Neural progenitor cell (in vitro differentiated cells): ENCODE measurements around the gene ASH1L. TPM values are rescaled to one million over a fixed set of nuclear protein-coding genes. Genes with fewer than 3 reads are reported as not detected.

Experiments used
- DNase-seq: peaks from one replicate; pipeline ENCODE4 v3.0.0-alpha.2; 2016; ENCODE audit warnings: low spot score
- H2AFZ ChIP-seq: fragments of 200-600 bp; sonication (generic); replicated peaks from 2 replicates; pipeline ENCODE4 v1.6.1; 2016; ENCODE audit warnings: antibody characterized with exemption
- H3F3A ChIP-seq: fragments of 200-600 bp; sonication (generic); 2 replicates; pipeline ENCODE4 v1.6.1; 2016; ENCODE audit warnings: antibody characterized with exemption, low read depth
- H3K27ac ChIP-seq: fragments of 200-600 bp; sonication (generic); 2 replicates; pipeline ENCODE4 v1.5.1; 2016; ENCODE audit warnings: mild to moderate bottlenecking
- H3K27me3 ChIP-seq: fragments of 200-600 bp; sonication (generic); 2 replicates; pipeline ENCODE4 v1.6.1; 2016; ENCODE audit warnings: mild to moderate bottlenecking, moderate library complexity
- H3K36me3 ChIP-seq: fragments of 200-600 bp; sonication (generic); 2 replicates; pipeline ENCODE4 v1.5.1; 2016
- H3K4me1 ChIP-seq: fragments of 200-600 bp; sonication (generic); 2 replicates; pipeline ENCODE4 v1.6.1; 2016; ENCODE audit warnings: mixed run types
- H3K4me2 ChIP-seq: fragments of 200-600 bp; sonication (generic); 2 replicates; pipeline ENCODE4 v1.6.1; 2016
- H3K4me3 ChIP-seq: fragments of 200-600 bp; sonication (generic); 2 replicates; pipeline ENCODE4 v1.5.1; 2016
- H3K79me2 ChIP-seq: fragments of 200-600 bp; sonication (generic); 2 replicates; pipeline ENCODE4 v1.6.1; 2016; ENCODE audit warnings: low read depth
- H3K9ac ChIP-seq: fragments of 200-600 bp; sonication (generic); 2 replicates; pipeline ENCODE4 v1.6.1; 2016
- H3K9me3 ChIP-seq: fragments of 200-600 bp; sonication (generic); 2 replicates; pipeline ENCODE4 v1.5.1; 2016; ENCODE audit warnings: low read depth
- H4K20me1 ChIP-seq: fragments of 200-600 bp; sonication (generic); 2 replicates; pipeline ENCODE4 v1.6.1; 2016; ENCODE audit warnings: low read depth
- H3K27ac Mint-ChIP-seq: 3 replicates; pipeline ENCODE4 v1.8.0; 2021; ENCODE audit warnings: mixed read lengths
- H3K27me3 Mint-ChIP-seq: 2 replicates; pipeline ENCODE4 v1.8.0; 2022; ENCODE audit warnings: low read depth, mild to moderate bottlenecking, inconsistent platforms, moderate library complexity, mixed read lengths; ENCODE audit not compliant: insufficient read depth
- H3K36me3 Mint-ChIP-seq: 3 replicates; pipeline ENCODE4 v1.8.0; 2021; ENCODE audit warnings: mixed read lengths
- H3K4me1 Mint-ChIP-seq: 3 replicates; pipeline ENCODE4 v1.8.0; 2021; ENCODE audit warnings: mixed read lengths
- H3K4me3 Mint-ChIP-seq: 3 replicates; pipeline ENCODE4 v1.8.0; 2021; ENCODE audit warnings: mild to moderate bottlenecking, moderate library complexity, mixed read lengths
- H3K9me3 Mint-ChIP-seq: 3 replicates; pipeline ENCODE4 v1.8.0; 2020; ENCODE audit warnings: mixed read lengths
- EZH2 ChIP-seq: fragments of 200-600 bp; sonication (generic); IDR thresholded peaks from 2 replicates; pipeline ENCODE4 v1.6.1; 2017; ENCODE audit warnings: antibody characterized with exemption, mild to moderate bottlenecking, moderate library complexity
- EZH2phosphoT487 ChIP-seq: fragments of 200-600 bp; sonication (generic); IDR thresholded peaks from 2 replicates; pipeline ENCODE4 v1.6.1; 2017; ENCODE audit warnings: antibody characterized with exemption
- total RNA-seq: library from RNA; depleted of rRNA; stranded (reverse); fragments of >200 nt; gene quantifications from 2 replicates; pipeline ENCODE4 v1.2.3, GENCODE V29; 2015; ENCODE audit warnings: low replicate concordance
- TF ChIP-seq, protein P1 (sequence below): fragments of 200-600 bp; sonication (generic); IDR thresholded peaks from 2 replicates; pipeline ENCODE4 v1.5.1; 2017; ENCODE audit warnings: antibody characterized with exemption, mild to moderate bottlenecking

Gene ASH1L
- total RNA-seq, 1 donor from 2014 or later = 42.1 TPM

DNA sequence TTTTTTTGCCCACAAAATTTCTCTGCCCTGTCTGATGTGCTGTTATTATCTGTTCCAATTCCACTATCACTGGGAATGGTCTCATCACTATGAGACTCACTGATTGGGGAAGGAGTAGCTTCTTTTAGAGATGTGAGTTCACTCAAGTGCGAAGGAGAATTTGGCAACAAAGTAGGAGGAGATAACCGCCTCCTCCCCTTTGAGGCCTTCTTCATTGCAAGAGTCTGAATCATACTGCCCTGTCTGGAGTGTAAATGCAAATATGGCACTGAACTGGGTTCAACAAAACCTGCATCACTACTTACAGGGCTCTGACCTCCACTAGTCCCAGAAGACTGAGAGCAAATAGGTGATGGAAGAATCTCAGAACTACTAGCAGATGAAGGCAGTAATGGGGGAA lies 83.4 kb downstream of the ASH1L start:
- H3K9me3 Mint-ChIP-seq = peaks cover under 1% of the 10 kb centered on the region
- H3K4me1 Mint-ChIP-seq = peaks cover 18% of the 10 kb centered on the region
- no peak overlapping the region for H3K9ac ChIP-seq
- H3F3A ChIP-seq = no peaks in the 10 kb centered on the region
- H2AFZ ChIP-seq = no peak overlapping the region
- peaks cover 12% of the 10 kb centered on the region for H3K36me3 ChIP-seq
- H3K4me1 ChIP-seq = peaks cover 5% of the 10 kb centered on the region
- no peaks in the 10 kb centered on the region for H3K27me3 Mint-ChIP-seq
- no peak overlapping the region for H3K4me2 ChIP-seq
- H3K9me3 ChIP-seq = no peaks in the 10 kb centered on the region
- TF ChIP-seq EZH2 (no peak), EZH2phosphoT487 (no peak)
- TF ChIP-seq, protein P1, sequence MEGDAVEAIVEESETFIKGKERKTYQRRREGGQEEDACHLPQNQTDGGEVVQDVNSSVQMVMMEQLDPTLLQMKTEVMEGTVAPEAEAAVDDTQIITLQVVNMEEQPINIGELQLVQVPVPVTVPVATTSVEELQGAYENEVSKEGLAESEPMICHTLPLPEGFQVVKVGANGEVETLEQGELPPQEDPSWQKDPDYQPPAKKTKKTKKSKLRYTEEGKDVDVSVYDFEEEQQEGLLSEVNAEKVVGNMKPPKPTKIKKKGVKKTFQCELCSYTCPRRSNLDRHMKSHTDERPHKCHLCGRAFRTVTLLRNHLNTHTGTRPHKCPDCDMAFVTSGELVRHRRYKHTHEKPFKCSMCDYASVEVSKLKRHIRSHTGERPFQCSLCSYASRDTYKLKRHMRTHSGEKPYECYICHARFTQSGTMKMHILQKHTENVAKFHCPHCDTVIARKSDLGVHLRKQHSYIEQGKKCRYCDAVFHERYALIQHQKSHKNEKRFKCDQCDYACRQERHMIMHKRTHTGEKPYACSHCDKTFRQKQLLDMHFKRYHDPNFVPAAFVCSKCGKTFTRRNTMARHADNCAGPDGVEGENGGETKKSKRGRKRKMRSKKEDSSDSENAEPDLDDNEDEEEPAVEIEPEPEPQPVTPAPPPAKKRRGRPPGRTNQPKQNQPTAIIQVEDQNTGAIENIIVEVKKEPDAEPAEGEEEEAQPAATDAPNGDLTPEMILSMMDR = no peak
- no peak overlapping the region for H3K4me3 ChIP-seq
- H4K20me1 ChIP-seq = peaks cover 5% of the 10 kb centered on the region
- peaks cover 21% of the 10 kb centered on the region for H3K79me2 ChIP-seq
- H3K27ac Mint-ChIP-seq = no peak overlapping the region
- no peak overlapping the region for H3K27ac ChIP-seq
- peaks cover 47% of the 10 kb centered on the region for H3K36me3 Mint-ChIP-seq
- H3K4me3 Mint-ChIP-seq = no peak overlapping the region
- H3K27me3 ChIP-seq = no peaks in the 10 kb centered on the region
- no peak for DNase-seq

DNA sequence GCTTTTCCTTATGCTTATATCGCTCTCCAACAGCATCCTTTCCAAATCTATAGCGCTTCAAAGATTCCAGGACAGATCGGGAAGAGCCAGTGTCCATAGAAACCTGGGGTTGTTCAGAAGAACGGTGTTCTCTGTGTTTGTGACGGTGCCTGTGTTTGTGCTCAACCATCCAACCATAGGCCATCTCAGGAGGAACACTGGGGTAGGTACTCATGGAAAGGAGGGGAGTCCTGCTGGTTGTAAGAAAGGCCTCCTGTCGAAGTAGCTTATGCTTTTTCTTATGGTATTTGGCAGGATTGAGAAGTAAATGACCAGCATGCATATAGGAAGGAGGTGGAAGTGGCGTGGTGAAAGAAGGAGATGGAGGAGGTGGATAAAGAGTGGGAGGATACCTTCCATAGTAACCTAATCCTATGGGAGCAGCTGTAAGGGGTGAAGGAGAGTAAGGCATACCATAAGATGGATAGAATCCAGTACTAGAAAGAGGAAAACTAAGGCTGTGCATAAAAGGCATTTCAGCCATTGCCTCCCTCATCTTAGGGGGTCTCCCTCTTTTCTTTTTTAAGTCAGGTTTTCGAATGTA lies 84.2 kb downstream of the ASH1L start:
- no peak overlapping the region for H3K4me2 ChIP-seq
- DNase-seq = no peak
- H3K9ac ChIP-seq = no peak overlapping the region
- H3K4me1 Mint-ChIP-seq = peaks cover 18% of the 10 kb centered on the region
- no peak overlapping the region for H3K4me3 Mint-ChIP-seq
- H4K20me1 ChIP-seq = peaks cover 5% of the 10 kb centered on the region
- H3K4me3 ChIP-seq = no peak overlapping the region
- peaks cover 12% of the 10 kb centered on the region for H3K36me3 ChIP-seq
- peaks cover 2% of the 10 kb centered on the region for H3K9me3 Mint-ChIP-seq
- no peaks in the 10 kb centered on the region for H3F3A ChIP-seq
- H3K27ac Mint-ChIP-seq = no peak overlapping the region
- TF ChIP-seq, protein P1 = no peak
- no peak for TF ChIP-seq EZH2
- TF ChIP-seq EZH2phosphoT487 = no peak
- H2AFZ ChIP-seq = no peak overlapping the region
- H3K36me3 Mint-ChIP-seq = peaks cover 50% of the 10 kb centered on the region
- no peaks in the 10 kb centered on the region for H3K9me3 ChIP-seq
- no peak overlapping the region for H3K27ac ChIP-seq
- H3K79me2 ChIP-seq = peaks cover 13% of the 10 kb centered on the region
- no peaks in the 10 kb centered on the region for H3K27me3 Mint-ChIP-seq
- no peaks in the 10 kb centered on the region for H3K27me3 ChIP-seq
- H3K4me1 ChIP-seq = peaks cover 5% of the 10 kb centered on the region

DNA sequence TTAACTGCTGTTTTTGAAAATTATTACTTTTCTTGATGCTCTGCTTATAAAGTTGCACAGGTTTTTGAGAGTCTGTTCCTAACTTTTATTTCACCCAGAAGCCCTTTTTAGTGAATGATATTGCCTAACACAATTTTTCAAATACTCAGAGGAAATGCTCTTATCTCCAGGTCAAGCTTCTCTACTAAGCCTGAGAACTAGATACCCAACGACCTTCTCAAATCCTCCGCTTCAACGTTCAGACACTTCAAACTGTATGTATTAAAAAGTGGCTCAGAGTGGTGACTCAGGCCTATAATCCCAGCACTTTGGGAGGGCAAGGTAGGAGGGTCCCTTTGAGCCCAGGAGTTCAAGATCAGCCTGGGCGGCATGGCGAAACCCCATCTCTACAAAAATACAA lies 88.5 kb downstream of the ASH1L start:
- no peaks in the 10 kb centered on the region for H3K9me3 ChIP-seq
- H3K27me3 ChIP-seq = no peaks in the 10 kb centered on the region
- no peaks in the 10 kb centered on the region for H3K4me1 ChIP-seq
- H3K36me3 Mint-ChIP-seq = peaks cover 48% of the 10 kb centered on the region
- peaks cover 17% of the 10 kb centered on the region for H3K79me2 ChIP-seq
- peaks cover 10% of the 10 kb centered on the region for H3K36me3 ChIP-seq
- no peak overlapping the region for H3K4me3 ChIP-seq
- H3K4me2 ChIP-seq = no peak overlapping the region
- H2AFZ ChIP-seq = no peak overlapping the region
- no peaks in the 10 kb centered on the region for H3K27me3 Mint-ChIP-seq
- TF ChIP-seq EZH2 = no peak
- no peaks in the 10 kb centered on the region for H4K20me1 ChIP-seq
- H3K27ac ChIP-seq = no peak overlapping the region
- H3K9ac ChIP-seq = no peak overlapping the region
- no peak for DNase-seq
- no peak overlapping the region for H3K4me3 Mint-ChIP-seq
- peaks cover 12% of the 10 kb centered on the region for H3K4me1 Mint-ChIP-seq
- H3F3A ChIP-seq = no peaks in the 10 kb centered on the region
- H3K9me3 Mint-ChIP-seq = peaks cover 14% of the 10 kb centered on the region
- no peak overlapping the region for H3K27ac Mint-ChIP-seq

DNA sequence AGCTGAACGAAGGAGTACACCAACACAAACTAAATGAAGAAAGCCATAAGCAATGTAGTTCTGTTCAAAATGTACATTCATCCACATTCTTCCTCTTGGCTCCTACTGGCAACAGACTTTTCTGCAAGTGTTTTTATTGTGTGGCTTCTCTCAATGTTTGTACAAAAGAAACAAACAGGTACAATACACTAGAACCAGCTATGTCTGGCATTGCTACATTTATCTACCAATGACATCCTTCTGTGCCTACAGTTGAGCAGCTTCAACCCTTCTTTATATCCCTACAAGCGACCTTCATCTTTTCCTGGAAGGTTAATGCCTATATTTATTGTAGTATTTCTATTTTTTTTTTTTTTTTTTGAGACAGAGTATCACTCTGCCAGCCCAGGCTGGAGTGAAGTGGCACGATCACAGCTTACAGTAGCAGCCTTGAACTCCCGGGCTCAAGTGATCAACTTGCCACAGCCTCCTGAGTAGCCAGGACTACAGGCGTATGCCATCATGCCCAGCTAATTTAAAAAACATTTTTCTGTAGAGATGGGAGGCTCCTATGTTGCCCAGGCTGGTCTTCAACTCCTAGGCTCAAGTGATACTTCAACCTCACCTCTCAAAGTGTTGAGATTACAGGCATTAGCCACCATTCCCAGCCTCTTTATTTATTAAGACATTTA lies 89.3 kb downstream of the ASH1L start:
- peaks cover 17% of the 10 kb centered on the region for H3K79me2 ChIP-seq

More for the DNA sequence above, 89.3 kb downstream of the ASH1L start:
- Mint-ChIP-seq H3K9me3 (peaks cover 14% of the 10 kb centered on the region), H3K4me3 (no peak overlapping the region), H3K27me3 (no peaks in the 10 kb centered on the region), H3K4me1 (peaks cover 3% of the 10 kb centered on the region), H3K27ac (no peak overlapping the region), H3K36me3 (peaks cover 40% of the 10 kb centered on the region)
- Histone ChIP-seq H3K4me1 (no peaks in the 10 kb centered on the region), H2AFZ (no peak overlapping the region), H3K4me2 (no peak overlapping the region), H4K20me1 (no peaks in the 10 kb centered on the region), H3K9ac (no peak overlapping the region), H3K9me3 (no peaks in the 10 kb centered on the region), H3F3A (peaks cover 5% of the 10 kb centered on the region), H3K4me3 (no peak overlapping the region), H3K36me3 (peaks cover 10% of the 10 kb centered on the region), H3K27me3 (no peaks in the 10 kb centered on the region), H3K27ac (no peak overlapping the region)
- TF ChIP-seq EZH2 = no peak
- no peak for DNase-seq
